B cell (primary cell): ENCODE data around the gene TMC1.

Experiments
- EZH2 ChIP-seq: IDR thresholded peaks from 2 replicates; pipeline ENCODE4 v1.6.1; 2012; ENCODE audit warnings: borderline replicate concordance, low read depth, mild to moderate bottlenecking, moderate library complexity, low read length; ENCODE audit not compliant: insufficient read depth, poor library complexity, severe bottlenecking
- TF ChIP-seq, protein P1 (sequence below): fragments of 200-600 bp; IDR thresholded peaks from one replicate; pipeline ENCODE4 v1.8.0; 2022; ENCODE audit warnings: antibody characterized with exemption, mild to moderate bottlenecking

- TF ChIP-seq, protein P1, sequence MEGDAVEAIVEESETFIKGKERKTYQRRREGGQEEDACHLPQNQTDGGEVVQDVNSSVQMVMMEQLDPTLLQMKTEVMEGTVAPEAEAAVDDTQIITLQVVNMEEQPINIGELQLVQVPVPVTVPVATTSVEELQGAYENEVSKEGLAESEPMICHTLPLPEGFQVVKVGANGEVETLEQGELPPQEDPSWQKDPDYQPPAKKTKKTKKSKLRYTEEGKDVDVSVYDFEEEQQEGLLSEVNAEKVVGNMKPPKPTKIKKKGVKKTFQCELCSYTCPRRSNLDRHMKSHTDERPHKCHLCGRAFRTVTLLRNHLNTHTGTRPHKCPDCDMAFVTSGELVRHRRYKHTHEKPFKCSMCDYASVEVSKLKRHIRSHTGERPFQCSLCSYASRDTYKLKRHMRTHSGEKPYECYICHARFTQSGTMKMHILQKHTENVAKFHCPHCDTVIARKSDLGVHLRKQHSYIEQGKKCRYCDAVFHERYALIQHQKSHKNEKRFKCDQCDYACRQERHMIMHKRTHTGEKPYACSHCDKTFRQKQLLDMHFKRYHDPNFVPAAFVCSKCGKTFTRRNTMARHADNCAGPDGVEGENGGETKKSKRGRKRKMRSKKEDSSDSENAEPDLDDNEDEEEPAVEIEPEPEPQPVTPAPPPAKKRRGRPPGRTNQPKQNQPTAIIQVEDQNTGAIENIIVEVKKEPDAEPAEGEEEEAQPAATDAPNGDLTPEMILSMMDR = no peak
- no peak for TF ChIP-seq EZH2
Observed at GRCh38 chr9:72855890-72856523, 334.6 kb downstream of the TMC1 start.
